IMR-90 (cell line): ENCODE data around the gene AMN. TPM values are rescaled to one million over a fixed set of nuclear protein-coding genes. Genes with fewer than 3 reads are reported as not detected.

Source experiments
- ATAC-seq: fragments of 200-7000 bp; cut with Tn5 transposase; 2 replicates; pipeline ENCODE4 v1.9.1; 2020; ENCODE audit warnings: low read depth, mild to moderate bottlenecking, moderate library complexity
- BruUV-seq: library from RNA; stranded (reverse); fragments of 400-500 nt; replicated peaks from 2 replicates; lab custom pipeline; 2021; lab: Mats Ljungman, UMichigan
- CTCF ChIA-PET: fragments of 300-600 bp; formaldehyde crosslinking; extraction: SDS; loops from one replicate; lab custom pipeline; 2021; ENCODE audit warnings: antibody characterized with exemption; lab: Yijun Ruan, JAX
- POLR2A ChIA-PET: fragments of 300-600 bp; sonication (Branson Sonifier 250); formaldehyde crosslinking; loops from one replicate; lab custom pipeline; 2022; ENCODE audit warnings: antibody characterized with exemption; ENCODE audit not compliant: unreplicated experiment; lab: Charles Lee
- DNase-seq: peaks from one replicate; pipeline ENCODE4 v3.0.0; 2013
- H2AFZ ChIP-seq: replicated peaks from 2 replicates; pipeline ENCODE3; 2013; ENCODE audit warnings: low read length, mild to moderate bottlenecking; ENCODE audit not compliant: poor library complexity
- H2AK5ac ChIP-seq: 2 replicates; pipeline ENCODE4 v1.6.1; 2013; ENCODE audit warnings: low read depth, low read length, inconsistent platforms
- H2AK9ac ChIP-seq: replicated peaks from 2 replicates; pipeline ENCODE3; 2013; ENCODE audit warnings: mild to moderate bottlenecking, low read depth, low read length, moderate library complexity; ENCODE audit not compliant: poor library complexity
- H2BK120ac ChIP-seq: 2 replicates; pipeline ENCODE4 v1.6.1; 2013; ENCODE audit warnings: low read depth, low read length, inconsistent platforms
- H2BK15ac ChIP-seq: 3 replicates; pipeline ENCODE4 v1.6.1; 2013; ENCODE audit warnings: low read depth, low read length, inconsistent platforms
- H2BK20ac ChIP-seq: 2 replicates; pipeline ENCODE4 v1.6.1; 2013; ENCODE audit warnings: low read depth, mild to moderate bottlenecking, inconsistent platforms, low read length, moderate library complexity
- H2BK5ac ChIP-seq: 2 replicates; pipeline ENCODE4 v1.6.1; 2013; ENCODE audit warnings: mild to moderate bottlenecking, low read depth, low read length, inconsistent platforms; ENCODE audit not compliant: poor library complexity, severe bottlenecking
- H3K14ac ChIP-seq: replicated peaks from 2 replicates; pipeline ENCODE4 v1.6.1; 2013; ENCODE audit warnings: low read depth, low read length, inconsistent platforms
- H3K18ac ChIP-seq: 2 replicates; pipeline ENCODE4 v1.6.1; 2013; ENCODE audit warnings: low read depth, low read length, control low read depth
- H3K23ac ChIP-seq: 2 replicates; pipeline ENCODE4 v1.6.1; 2013; ENCODE audit warnings: low read depth, low read length, inconsistent platforms
- H3K27ac ChIP-seq: 2 replicates; pipeline ENCODE4 v1.5.1; 2013; ENCODE audit warnings: mild to moderate bottlenecking, control low read depth, low read length; ENCODE audit not compliant: insufficient read depth
- H3K27me3 ChIP-seq: 2 replicates; pipeline ENCODE4 v1.6.1; 2013; ENCODE audit warnings: low read length; ENCODE audit not compliant: control insufficient read depth, insufficient read depth
- H3K36me3 ChIP-seq: 2 replicates; pipeline ENCODE4 v1.6.1; 2013; ENCODE audit warnings: low read length, mixed read lengths; ENCODE audit not compliant: control insufficient read depth, insufficient read depth
- H3K4ac ChIP-seq: 2 replicates; pipeline ENCODE4 v1.6.1; 2013; ENCODE audit warnings: low read depth, low read length, inconsistent platforms
- H3K4me1 ChIP-seq: 2 replicates; pipeline ENCODE4 v1.6.1; 2013; ENCODE audit warnings: low read length, mixed read lengths; ENCODE audit not compliant: control insufficient read depth, insufficient read depth
- H3K4me2 ChIP-seq: 2 replicates; pipeline ENCODE4 v1.6.1; 2013; ENCODE audit warnings: low read depth, mild to moderate bottlenecking, control low read depth, low read length, moderate library complexity
- H3K4me3 ChIP-seq: 2 replicates; pipeline ENCODE4 v1.5.1; 2013; ENCODE audit warnings: low read depth, mild to moderate bottlenecking, control low read depth, low read length, moderate library complexity; ENCODE audit not compliant: insufficient read depth
- H3K56ac ChIP-seq: 2 replicates; pipeline ENCODE4 v1.6.1; 2013; ENCODE audit warnings: low read length, inconsistent platforms; ENCODE audit not compliant: insufficient read depth; ENCODE audit errors: extremely low read depth
- H3K79me1 ChIP-seq, 2 experiments: 2 replicates each; pipeline ENCODE4 v1.6.1; 2013; ENCODE audit warnings: low read length in 2 of 2, inconsistent platforms in 1 of 2, low read depth in 1 of 2
- H3K9ac ChIP-seq: 2 replicates; pipeline ENCODE4 v1.6.1; 2013; ENCODE audit warnings: low read depth, low read length, control low read depth
- H3K9me1 ChIP-seq: 2 replicates; pipeline ENCODE4 v1.6.1; 2013; ENCODE audit warnings: low read length, inconsistent platforms; ENCODE audit not compliant: insufficient read depth
- H3K9me3 ChIP-seq: 2 replicates; pipeline ENCODE4 v1.6.1; 2013; ENCODE audit warnings: low read length; ENCODE audit not compliant: control insufficient read depth, insufficient read depth
- H4K20me1 ChIP-seq: 2 replicates; pipeline ENCODE4 v1.6.1; 2013; ENCODE audit warnings: low read length, inconsistent platforms; ENCODE audit not compliant: insufficient read depth
- H4K5ac ChIP-seq: 2 replicates; pipeline ENCODE4 v1.6.1; 2013; ENCODE audit warnings: mild to moderate bottlenecking, low read depth, low read length, control low read depth
- H4K8ac ChIP-seq, 2 experiments: 2 replicates each; pipeline ENCODE4 v1.6.1; 2013; ENCODE audit warnings: low read depth in 2 of 2, low read length in 2 of 2, control low read depth in 1 of 2, inconsistent platforms in 1 of 2
- H4K91ac ChIP-seq: 2 replicates; pipeline ENCODE4 v1.6.1; 2013; ENCODE audit warnings: low read depth, low read length, inconsistent platforms; ENCODE audit not compliant: insufficient read depth
- BHLHE40 ChIP-seq: fragments of 150-350 bp; IDR thresholded peaks from 2 replicates; pipeline ENCODE4 v1.6.1; 2016; ENCODE audit warnings: mild to moderate bottlenecking, low read depth, low read length
- CEBPB ChIP-seq: IDR thresholded peaks from 2 replicates; pipeline ENCODE4 v1.6.1; 2012; ENCODE audit warnings: low read depth, low read length, improper control_type of control experiment
- CHD1 ChIP-seq: IDR thresholded peaks from 2 replicates; pipeline ENCODE4 v1.6.1; 2012; ENCODE audit warnings: low read depth, low read length, improper control_type of control experiment
- CTCF ChIP-seq: conservative IDR thresholded peaks from 2 replicates; pipeline ENCODE4 v1.5.1; 2012; ENCODE audit warnings: mild to moderate bottlenecking, low read depth, low read length, improper control_type of control experiment
- ELK1 ChIP-seq: fragments of 150-350 bp; IDR thresholded peaks from 2 replicates; pipeline ENCODE4 v1.6.1; 2016; ENCODE audit warnings: low read depth, mild to moderate bottlenecking, low read length, moderate library complexity, borderline replicate concordance
- FOS ChIP-seq: fragments of 150-350 bp; IDR thresholded peaks from 2 replicates; pipeline ENCODE4 v1.6.1; 2016; ENCODE audit warnings: low read depth, low read length
- MAFK ChIP-seq: IDR thresholded peaks from 2 replicates; pipeline ENCODE4 v1.6.1; 2012; ENCODE audit warnings: low read depth, low read length, improper control_type of control experiment
- MAZ ChIP-seq: IDR thresholded peaks from 2 replicates; pipeline ENCODE4 v1.6.1; 2012; ENCODE audit warnings: low read depth, mild to moderate bottlenecking, low read length, improper control_type of control experiment, moderate library complexity, borderline replicate concordance
- MXI1 ChIP-seq: IDR thresholded peaks from 2 replicates; pipeline ENCODE4 v1.6.1; 2012; ENCODE audit warnings: low read depth, mild to moderate bottlenecking, low read length, moderate library complexity, borderline replicate concordance
- NFE2L2 ChIP-seq: fragments of 150-350 bp; IDR thresholded peaks from 2 replicates; pipeline ENCODE4 v1.6.1; 2016; ENCODE audit warnings: low read depth, mild to moderate bottlenecking, low read length
- POLR2A ChIP-seq: IDR thresholded peaks from 2 replicates; pipeline ENCODE4 v1.6.1; 2012; ENCODE audit warnings: mild to moderate bottlenecking, low read depth, low read length
- RAD21 ChIP-seq: IDR thresholded peaks from 2 replicates; pipeline ENCODE4 v1.6.1; 2012; ENCODE audit warnings: low read length, improper control_type of control experiment
- RCOR1 ChIP-seq: IDR thresholded peaks from 2 replicates; pipeline ENCODE4 v1.6.1; 2012; ENCODE audit warnings: mild to moderate bottlenecking, low read length, improper control_type of control experiment; ENCODE audit not compliant: insufficient replicate concordance
- RFX5 ChIP-seq: IDR thresholded peaks from 2 replicates; pipeline ENCODE4 v1.8.0; 2012; ENCODE audit warnings: low read depth, mild to moderate bottlenecking, low read length, moderate library complexity
- SMC3 ChIP-seq: fragments of 150-350 bp; IDR thresholded peaks from 2 replicates; pipeline ENCODE4 v1.6.1; 2016; ENCODE audit warnings: low read depth, mild to moderate bottlenecking, antibody characterized with exemption, low read length, moderate library complexity
- WGBS, 2 experiments: methylation state at CpG; one replicate each; pipeline versions ENCODE4 v1.1.5 to v1.1.7; 2013; ENCODE audit warnings: missing lambda C conversion rate in 2 of 2; ENCODE audit not compliant: insufficient read length in 1 of 2; ENCODE audit errors: extremely low coverage in 2 of 2; 5-methylcytosine and 5-hydroxymethylcytosine counted together
- dilution Hi-C: fragments of 300-500 bp; cut with HindIII; formaldehyde crosslinking; loops from one replicate; pipeline ENCODE4 v1.14.3; 2018; ENCODE audit warnings: low sequenced_read_pairs; ENCODE audit not compliant: unreplicated experiment
- in situ Hi-C: fragments of 300-500 bp; cut with MboI; formaldehyde crosslinking; loops from 3 replicates; pipeline ENCODE4 v1.14.3; 2019; ENCODE audit warnings: low sequenced_read_pairs, inconsistent platforms, mixed read lengths
- intact Hi-C: fragments of 100-400 bp; cut with micrococcal nuclease; formaldehyde crosslinking; loops from 2 replicates; pipeline ENCODE4 v1.10.0; 2022
- polyA plus RNA-seq, 3 experiments: library from polyadenylated mRNA; depleted of rRNA; stranded (reverse); fragments of >200 nt; gene quantifications; 2 replicates each; pipeline ENCODE4 v1.2.3, GENCODE V29; 2012; ENCODE audit warnings: low replicate concordance in 1 of 3
- total RNA-seq: library from RNA; depleted of rRNA; stranded (reverse); fragments of >200 nt; gene quantifications from 2 replicates; pipeline ENCODE4 v1.2.3, GENCODE V29; 2012
- TF ChIP-seq, protein P1 (sequence below): fragments of 150-350 bp; IDR thresholded peaks from 2 replicates; pipeline ENCODE4 v1.6.1; 2017; ENCODE audit warnings: mild to moderate bottlenecking, antibody characterized with exemption, low read length, low read depth

Gene AMN
- total and polyA plus RNA-seq, 2 of the 4 experiments (the other 2 are of a cell fraction): under 0.01 to 0.24 TPM

- Histone ChIP-seq H3K9ac (no peak overlapping the region), H3K4ac (no peak overlapping the region), H2BK15ac (no peak overlapping the region), H3K4me2 (no peak overlapping the region), H3K18ac (no peak overlapping the region), H2AK9ac (no peak overlapping the region), H2BK120ac (no peak overlapping the region), H4K8ac (no peak overlapping the region), H3K27me3 (no peaks in the 10 kb centered on the region), H3K9me1 (peaks cover 2% of the 10 kb centered on the region), H2BK5ac (no peak overlapping the region), H3K79me1 (peaks cover 0 to 5% of the 10 kb centered on the region in 2 experiments; a peak in 1 of 4 replicates), H3K4me3 (no peak overlapping the region), H2AFZ (no peak overlapping the region), H4K91ac (no peak overlapping the region), H3K36me3 (peaks cover 32% of the 10 kb centered on the region), H3K4me1 (no peaks in the 10 kb centered on the region), H3K56ac (no peak overlapping the region), H4K20me1 (no peaks in the 10 kb centered on the region), H3K27ac (no peak overlapping the region), H4K5ac (no peak overlapping the region), H3K23ac (no peak overlapping the region), H2AK5ac (no peak overlapping the region), H3K14ac (no peak overlapping the region), H3K9me3 (no peaks in the 10 kb centered on the region), H2BK20ac (no peak overlapping the region)
- WGBS, 2 experiments: 90% methylated on average over 6 of the region's 12 CpGs; no CpG with 5 or more reads in 1 of the 2 experiments
- no peak for DNase-seq
- BruUV-seq: no TSS peak
- CTCF ChIA-PET: no interaction called here
- dilution Hi-C loops: no loop called here
- intact Hi-C loops: no loop called here
- TF ChIP-seq RAD21 (no peak), POLR2A (no peak), MXI1 (no peak), RFX5 (no peak), CEBPB (no peak), CHD1 (no peak), MAZ (no peak), SMC3 (no peak), CTCF (no peak), RCOR1 (no peak), FOS (no peak), ELK1 (no peak), MAFK (no peak), BHLHE40 (no peak), NFE2L2 (no peak)
- TF ChIP-seq, protein P1, sequence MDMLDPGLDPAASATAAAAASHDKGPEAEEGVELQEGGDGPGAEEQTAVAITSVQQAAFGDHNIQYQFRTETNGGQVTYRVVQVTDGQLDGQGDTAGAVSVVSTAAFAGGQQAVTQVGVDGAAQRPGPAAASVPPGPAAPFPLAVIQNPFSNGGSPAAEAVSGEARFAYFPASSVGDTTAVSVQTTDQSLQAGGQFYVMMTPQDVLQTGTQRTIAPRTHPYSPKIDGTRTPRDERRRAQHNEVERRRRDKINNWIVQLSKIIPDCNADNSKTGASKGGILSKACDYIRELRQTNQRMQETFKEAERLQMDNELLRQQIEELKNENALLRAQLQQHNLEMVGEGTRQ: no peak
- ATAC-seq: no peak
- in situ Hi-C loops: no loop called here
- POLR2A ChIA-PET: no interaction called here
Measured at GRCh38 chr14:102902523-102903247, 19.8 kb upstream of the AMN start.
